K562 (cell line): Measurements from ENCODE around the gene LYZL4. TPM values are rescaled to one million over a fixed set of nuclear protein-coding genes. Genes with fewer than 3 reads are reported as not detected.

Experiments used
- ATAC-seq: fragments of 200-7000 bp; cut with Tn5 transposase; 3 replicates; pipeline ENCODE4 v1.9.1; 2020; ENCODE audit warnings: moderate library complexity
- BruUV-seq: library from RNA; stranded (reverse); fragments of 400-500 nt; replicated peaks from 2 replicates; lab custom pipeline; 2021; lab: Mats Ljungman, UMichigan
- CTCF ChIA-PET: fragments of 300-600 bp; formaldehyde crosslinking; extraction: SDS; loops from one replicate; lab custom pipeline; 2021; ENCODE audit warnings: low intra/inter-chr PET ratio; lab: Yijun Ruan, JAX
- POLR2A ChIA-PET: fragments of 300-600, 350-650 bp; sonication (Branson Sonifier 250); formaldehyde crosslinking; extraction: SDS; loops from one replicate; lab custom pipeline; 2021; ENCODE audit warnings: antibody characterized with exemption, inconsistent platforms; lab: Yijun Ruan, JAX
- DNase-seq, 4 experiments: peaks; one replicate each; pipeline versions ENCODE4 v3.0.0 to v3.0.0-alpha.2; 2011 to 2018; ENCODE audit warnings: low spot score in 3 of 4, mixed read lengths in 3 of 4; ENCODE audit errors: extremely low read depth in 1 of 4
- FAIRE-seq: peaks from 2 replicates; lab custom pipeline; 2011; peaks lifted over from hg19 to GRCh38; lab: Jason Lieb, UNC
- H2AFZ ChIP-seq: 2 replicates; pipeline ENCODE4 v1.6.0; 2011; ENCODE audit warnings: low read depth, low read length, control low read depth, inconsistent platforms
- H3K27ac ChIP-seq: fragments of 200-600 bp; 3 replicates; pipeline ENCODE4 v1.8.0; 2011; ENCODE audit warnings: low read depth, mild to moderate bottlenecking, control low read depth, inconsistent platforms, low read length, moderate library complexity, mixed read lengths; ENCODE audit errors: extremely low read depth
- H3K27me3 ChIP-seq, 2 experiments: fragments of 300-600 bp in 1 of 2; 2 replicates in 1 of 2; 3 replicates in 1 of 2; pipeline versions ENCODE4 v1.6.0 to v1.8.0; 2011; ENCODE audit warnings: inconsistent platforms in 2 of 2, low read length in 2 of 2, mild to moderate bottlenecking in 1 of 2, mixed read lengths in 1 of 2, moderate library complexity in 1 of 2; ENCODE audit not compliant: control insufficient read depth in 2 of 2, insufficient read depth in 2 of 2
- H3K36me3 ChIP-seq: fragments of 300-600 bp; 3 replicates; pipeline ENCODE4 v1.8.0; 2011; ENCODE audit warnings: mild to moderate bottlenecking, low read length, inconsistent platforms; ENCODE audit not compliant: control insufficient read depth, insufficient read depth
- H3K4me1 ChIP-seq, 2 experiments: fragments of 200-600 bp in 1 of 2; replicated peaks in 1 of 2; 2 replicates in 1 of 2; 3 replicates in 1 of 2; pipeline versions ENCODE4 v1.5.1 to v1.8.0; 2011; ENCODE audit warnings: inconsistent platforms in 2 of 2, low read length in 2 of 2, mild to moderate bottlenecking in 1 of 2, mixed read lengths in 1 of 2, moderate library complexity in 1 of 2; ENCODE audit not compliant: control insufficient read depth in 2 of 2, insufficient read depth in 2 of 2
- H3K4me2 ChIP-seq: 2 replicates; pipeline ENCODE4 v1.6.1; 2011; ENCODE audit warnings: low read length, control low read depth, inconsistent platforms, mixed read lengths; ENCODE audit not compliant: insufficient read depth
- H3K4me3 ChIP-seq: fragments of 200-600 bp; sonication (generic), shearing (Covaris generic); 2 replicates; pipeline ENCODE4 v1.5.1; 2016; ENCODE audit warnings: control low read depth, inconsistent platforms
- H3K79me2 ChIP-seq: fragments of 200-600 bp; 3 replicates; pipeline ENCODE4 v1.8.0; 2011; ENCODE audit warnings: low read length, inconsistent platforms; ENCODE audit not compliant: control insufficient read depth, insufficient read depth
- H3K9ac ChIP-seq, 2 experiments: 2 replicates each; pipeline versions ENCODE4 v1.6.0 to v1.6.1; 2011; ENCODE audit warnings: low read depth in 2 of 2, low read length in 2 of 2, control low read depth in 1 of 2, inconsistent platforms in 1 of 2, mild to moderate bottlenecking in 1 of 2, mixed read lengths in 1 of 2; ENCODE audit not compliant: insufficient read depth in 1 of 2
- H3K9me1 ChIP-seq: one replicate; pipeline ENCODE4 v1.6.0; 2011; ENCODE audit warnings: inconsistent platforms, mild to moderate bottlenecking, low read length, moderate library complexity; ENCODE audit not compliant: control insufficient read depth, insufficient read depth
- H3K9me3 ChIP-seq: replicated peaks from 2 replicates; pipeline ENCODE4 v1.5.1; 2011; ENCODE audit warnings: low read depth, low read length, inconsistent platforms; ENCODE audit not compliant: control insufficient read depth, insufficient read depth
- H4K20me1 ChIP-seq: replicated peaks from 2 replicates; pipeline ENCODE4 v1.6.1; 2011; ENCODE audit warnings: low read length, inconsistent platforms, mixed read lengths; ENCODE audit not compliant: control insufficient read depth, insufficient read depth
- CBFB ChIP-seq: sonication (generic); formaldehyde crosslinking; IDR thresholded peaks from 2 replicates; pipeline ENCODE4 v1.4.0; 2020; ENCODE audit warnings: mild to moderate bottlenecking, missing genetic modification reagents
- FOXP4 ChIP-seq: sonication (generic); formaldehyde crosslinking; IDR thresholded peaks from 2 replicates; pipeline ENCODE4 v1.8.0; 2022; ENCODE audit warnings: mild to moderate bottlenecking, missing genetic modification reagents, borderline replicate concordance
- GATAD2B ChIP-seq: fragments of 450-650 bp; IDR thresholded peaks from 2 replicates; pipeline ENCODE4 v1.6.1; 2017; ENCODE audit warnings: mild to moderate bottlenecking, borderline replicate concordance
- GTF3C2 ChIP-seq: IDR thresholded peaks from 3 replicates; pipeline ENCODE4 v1.6.1; 2011; ENCODE audit warnings: borderline replicate concordance, mild to moderate bottlenecking, moderate library complexity; ENCODE audit not compliant: insufficient read length; ENCODE audit errors: extremely low read depth
- HEY1 ChIP-seq: fragments of 250-450 bp; sonication (Bioruptor Pico); IDR thresholded peaks from 2 replicates; pipeline ENCODE4 v1.5.0; 2020; ENCODE audit warnings: mild to moderate bottlenecking, moderate library complexity, borderline replicate concordance
- PHTF2 ChIP-seq: fragments of 250-450 bp; sonication (Bioruptor Pico); IDR thresholded peaks from 2 replicates; pipeline ENCODE4 v1.5.0; 2021; ENCODE audit warnings: mild to moderate bottlenecking
- POU5F1 ChIP-seq: fragments of 150-350 bp; IDR thresholded peaks from 2 replicates; pipeline ENCODE4 v1.6.1; 2014; ENCODE audit warnings: borderline replicate concordance, low read length, low read depth, mild to moderate bottlenecking; ENCODE audit not compliant: partially characterized antibody
- RREB1 ChIP-seq: fragments of 250-450 bp; sonication (Bioruptor Pico); IDR thresholded peaks from 2 replicates; pipeline ENCODE4 v1.4.0; 2020
- SMARCE1 ChIP-seq: fragments of 450-650 bp; IDR thresholded peaks from 2 replicates; pipeline ENCODE4 v1.7.1; 2016; ENCODE audit warnings: mild to moderate bottlenecking
- TBP ChIP-seq: optimal IDR thresholded peaks from 2 replicates; pipeline ENCODE3; 2011; ENCODE audit warnings: low read depth, low read length, improper control_type of control experiment
- ZBTB1 ChIP-seq: sonication (generic); formaldehyde crosslinking; IDR thresholded peaks from 2 replicates; pipeline ENCODE4 v1.8.1; 2023; ENCODE audit warnings: missing genetic modification reagents, low read depth, mild to moderate bottlenecking, borderline replicate concordance
- ZNF324 ChIP-seq: fragments of 250-450 bp; sonication (Bioruptor Pico); IDR thresholded peaks from 2 replicates; pipeline ENCODE4 v1.4.0; 2020; ENCODE audit warnings: mild to moderate bottlenecking
- WGBS: fragments of 100-300 bp; shearing (Covaris generic); methylation state at CpG from one replicate; pipeline ENCODE4 v1.1.6; 2016; ENCODE audit warnings: low coverage, mixed read lengths; ENCODE audit not compliant: insufficient coverage; ENCODE audit errors: missing lambda C conversion rate; 5-methylcytosine and 5-hydroxymethylcytosine counted together
- in situ Hi-C: fragments of 300-500 bp; cut with MboI; formaldehyde crosslinking; loops from 4 replicates; pipeline ENCODE4 v1.15.0; 2018; ENCODE audit warnings: inconsistent platforms, mixed read lengths
- intact Hi-C: fragments of 100-400 bp; cut with micrococcal nuclease; formaldehyde crosslinking; loops from 2 replicates; pipeline ENCODE4 v1.14.2; 2022
- polyA plus RNA-seq, 8 experiments: library from polyadenylated mRNA; depleted of rRNA in 4 of 8; stranded (reverse) in 5 of 8; unstranded in 3 of 8; fragments of >200 nt; fragmentation: Nextera tagmentation in 2 of 8; fragmentation: Illumina TruSeq in 1 of 8; extraction: Ambion mirVana in 2 of 8; extraction: Trizol in 1 of 8; gene quantifications; 2 replicates each; pipeline versions ENCODE4 v1.2.1 to v1.2.3, GENCODE V29; 2011 to 2014; ENCODE audit warnings: inconsistent platforms in 1 of 8, missing spikeins in 1 of 8
- total RNA-seq, 7 experiments: library from RNA; depleted of rRNA in 6 of 7; stranded (reverse); fragments of >200 nt in 6 of 7; fragmentation: Illumina TruSeq in 2 of 7; extraction: Trizol in 2 of 7; gene quantifications; 2 replicates each; pipeline versions ENCODE4 v1.2.1 to v1.2.3, GENCODE V29; 2011 to 2021; ENCODE audit warnings: low replicate concordance in 1 of 7

Gene LYZL4
- total and polyA plus RNA-seq, 9 of the 15 experiments (the other 6 are each of a cell fraction or from before 2014, with no cell fraction given) = not detected

GRCh38 chr3:42428830-42429229 is 18.4 kb upstream of the LYZL4 start:
- H3K27me3 ChIP-seq = peaks cover 2 to 8% of the 10 kb centered on the region in 2 experiments; a peak in 3 of 5 replicates
- H3K36me3 ChIP-seq = no peaks in the 10 kb centered on the region
- intact Hi-C loops = no loop called here
- H3K4me1 ChIP-seq = no peaks in the 10 kb centered on the region
- ATAC-seq = no peak
- DNase-seq = no peak
- ChIA-PET CTCF (no interaction called here), POLR2A (no interaction called here)
- no peak overlapping the region for H3K4me2 ChIP-seq
- H4K20me1 ChIP-seq = no peaks in the 10 kb centered on the region
- H2AFZ ChIP-seq = no peak overlapping the region
- no peak overlapping the region for H3K9ac ChIP-seq
- no peak overlapping the region for H3K27ac ChIP-seq
- WGBS = 0% methylated on average over 2 of the region's 2 CpGs
- FAIRE-seq = no peak
- H3K4me3 ChIP-seq = no peak overlapping the region
- no peaks in the 10 kb centered on the region for H3K9me1 ChIP-seq
- no peaks in the 10 kb centered on the region for H3K9me3 ChIP-seq
- no peaks in the 10 kb centered on the region for H3K79me2 ChIP-seq
- in situ Hi-C loops = no loop called here
- BruUV-seq = no TSS peak
- TF ChIP-seq POU5F1 (no peak), FOXP4 (CRISPR knock-in tag) (no peak), RREB1 (CRISPR knock-in tag) (no peak), HEY1 (CRISPR knock-in tag) (no peak), ZNF324 (CRISPR knock-in tag) (no peak), GATAD2B (no peak), CBFB (CRISPR knock-in tag) (no peak), ZBTB1 (no peak), SMARCE1 (no peak), PHTF2 (no peak), GTF3C2 (no peak), TBP (no peak)
